BJ (cell line): ENCODE measurements around the gene IGF2R. TPM values are rescaled to one million over a fixed set of nuclear protein-coding genes. Genes with fewer than 3 reads are reported as not detected.

Experiments
- CTCF ChIA-PET: fragments of 350-600 bp; formaldehyde crosslinking; extraction: SDS; loops from one replicate; lab custom pipeline; 2021; ENCODE audit warnings: antibody characterized with exemption, inconsistent platforms; lab: Yijun Ruan, JAX
- POLR2A ChIA-PET: fragments of 300-600 bp; sonication (Branson Sonifier 250); formaldehyde crosslinking; extraction: SDS; loops from one replicate; lab custom pipeline; 2021; ENCODE audit warnings: antibody characterized with exemption; lab: Charles Lee
- DNase-seq: peaks from one replicate; pipeline ENCODE4 v3.0.0-alpha.2; 2011; ENCODE audit warnings: low read depth
- H3K27me3 ChIP-seq: 2 replicates; pipeline ENCODE4 v1.6.0; 2011; ENCODE audit warnings: low read length; ENCODE audit not compliant: control insufficient read depth, insufficient read depth
- H3K36me3 ChIP-seq: 2 replicates; pipeline ENCODE4 v1.5.1; 2011; ENCODE audit warnings: low read length; ENCODE audit not compliant: control insufficient read depth, insufficient read depth
- H3K4me3 ChIP-seq: 2 replicates; pipeline ENCODE4 v1.5.1; 2011; ENCODE audit warnings: low read depth, mild to moderate bottlenecking, control low read depth, low read length
- CTCF ChIP-seq: IDR thresholded peaks from 2 replicates; pipeline ENCODE4 v1.5.1; 2011; ENCODE audit warnings: low read depth, mild to moderate bottlenecking, control low read depth, inconsistent platforms, low read length, moderate library complexity; ENCODE audit not compliant: insufficient read depth
- polyA plus RNA-seq: library from polyadenylated mRNA; depleted of rRNA; stranded (reverse); fragments of >200 nt; gene quantifications from 2 replicates; pipeline ENCODE4 v1.2.3, GENCODE V29; 2011

The IGF2R gene
- polyA plus RNA-seq, 1 experiment = 39.4 TPM

GRCh38 chr6:159952289-159953005 is 16.4 kb upstream of the IGF2R start:
- ChIA-PET CTCF (interaction anchor here (1.1 to 2.6 kb wide), 3 partner anchors 9 to 10 kb away, joined by 4 to 12 read pairs (median 4); no protein-coding TSS in a partner anchor), POLR2A (no interaction called here)
- TF ChIP-seq CTCF = no peak

GRCh38 chr6:159953091-159953601 is 15.7 kb upstream of the IGF2R start:
- Histone ChIP-seq H3K36me3 (no peaks in the 10 kb centered on the region), H3K4me3 (no peak overlapping the region), H3K27me3 (peaks cover 4% of the 10 kb centered on the region)
- TF ChIP-seq CTCF = no peak
- POLR2A ChIA-PET = interaction anchor here (0.6 kb wide), 1 partner anchor 136 kb away, joined by 3 read pairs; no protein-coding TSS in a partner anchor
- CTCF ChIA-PET = interaction anchor here (1.3 to 2.6 kb wide), 2 partner anchors 8 to 10 kb away, joined by 4 to 12 read pairs; no protein-coding TSS in a partner anchor
- DNase-seq = no peak

More at GRCh38 chr6:159952289-159953005, 16.4 kb upstream of the IGF2R start:
- Histone ChIP-seq H3K36me3 (no peaks in the 10 kb centered on the region), H3K4me3 (no peak overlapping the region), H3K27me3 (peaks cover 7% of the 10 kb centered on the region)
- DNase-seq = no peak

- Histone ChIP-seq H3K4me3 (no peak overlapping the region), H3K36me3 (no peaks in the 10 kb centered on the region), H3K27me3 (peaks cover 1% of the 10 kb centered on the region; the same call in 1 of the 2 replicates)
- CTCF ChIA-PET = no interaction called here
- DNase-seq = no peak
- TF ChIP-seq CTCF = no peak
- POLR2A ChIA-PET = no interaction called here
Observed at GRCh38 chr6:159955945-159956361, 12.9 kb upstream of the IGF2R start.

- CTCF ChIA-PET = no interaction called here
- H3K27me3 ChIP-seq = peaks cover 1% of the 10 kb centered on the region; the same call in 1 of the 2 replicates
- no peak for DNase-seq
- POLR2A ChIA-PET = no interaction called here
- H3K4me3 ChIP-seq = no peak overlapping the region
- no peak for TF ChIP-seq CTCF
- no peaks in the 10 kb centered on the region for H3K36me3 ChIP-seq
Observed at GRCh38 chr6:159957071-159957673, 11.7 kb upstream of the IGF2R start.
